ENCODE measurements around the gene SUMF1. TPM values are rescaled to one million over a fixed set of nuclear protein-coding genes. Genes with fewer than 3 reads are reported as not detected.

Gene SUMF1
- total and polyA plus RNA-seq, 4 donors: 13.0 to 34.2 (median 23.5) TPM

GRCh38 chr3:4387210-4388204 is 79.6 kb downstream of the SUMF1 start:
- no peak for DNase-seq (ENCODE audit: low spot score)
- WGBS: 88% methylated on average over 2 of the region's 2 CpGs
- Histone ChIP-seq H3K36me3 (ENCODE audit: control insufficient read depth in 4 of 4, insufficient read depth in 3 of 4, low read depth in 1 of 4, low read length in 3 of 4) (peaks cover 0 to 3% (median 1%) of the 10 kb centered on the region in 4 donors), H3K9ac (ENCODE audit: low read depth in 1 of 2, low read length in 2 of 2) (no peak overlapping the region), H3K4me3 (ENCODE audit: low read depth in 1 of 3, low read length in 3 of 3) (no peak overlapping the region), H3K4me1 (ENCODE audit: control insufficient read depth in 4 of 4, insufficient read depth in 4 of 4, low read length in 3 of 4) (no peaks in the 10 kb centered on the region), H3K27me3 (ENCODE audit: control insufficient read depth in 4 of 4, insufficient read depth in 4 of 4, low read length in 3 of 4) (no peaks in the 10 kb centered on the region), H3K9me3 (ENCODE audit: control insufficient read depth in 4 of 4, low read length in 3 of 4) (no peaks in the 10 kb centered on the region), H3K27ac (ENCODE audit: low read depth in 1 of 2, low read length in 2 of 2) (no peak overlapping the region)
- TF ChIP-seq TAF1 (conservative IDR thresholded peaks at IDR 0.05): no peak
- TF ChIP-seq NR2F2 (IDR thresholded peaks at IDR 0.05): no peak
- no peak for TF ChIP-seq GABPA (IDR thresholded peaks at IDR 0.05 in 1 of 2, conservative IDR thresholded peaks at IDR 0.05 in 1 of 2)
- TF ChIP-seq CTCF (IDR thresholded peaks at IDR 0.05; ENCODE audit: low read depth, low read length, missing input control): no peak
- TF ChIP-seq RXRA (IDR thresholded peaks at IDR 0.05): no peak
- TF ChIP-seq ZBTB33 (IDR thresholded peaks at IDR 0.05): no peak
- no peak for TF ChIP-seq JUND (IDR thresholded peaks at IDR 0.05)
- no peak for TF ChIP-seq FOXA1 (IDR thresholded peaks at IDR 0.05)

GRCh38 chr3:4385201-4385600 is 81.9 kb downstream of the SUMF1 start:
- Histone ChIP-seq H3K27ac (ENCODE audit: low read depth in 1 of 2, low read length in 2 of 2) (no peak overlapping the region), H3K27me3 (ENCODE audit: control insufficient read depth in 4 of 4, insufficient read depth in 4 of 4, low read length in 3 of 4) (no peaks in the 10 kb centered on the region), H3K4me3 (ENCODE audit: low read depth in 1 of 3, low read length in 3 of 3) (no peak overlapping the region), H3K4me1 (ENCODE audit: control insufficient read depth in 4 of 4, insufficient read depth in 4 of 4, low read length in 3 of 4) (no peaks in the 10 kb centered on the region), H3K36me3 (ENCODE audit: control insufficient read depth in 4 of 4, insufficient read depth in 3 of 4, low read depth in 1 of 4, low read length in 3 of 4) (peaks cover 0 to 3% (median 2%) of the 10 kb centered on the region in 4 donors), H3K9me3 (ENCODE audit: control insufficient read depth in 4 of 4, low read length in 3 of 4) (no peaks in the 10 kb centered on the region), H3K9ac (ENCODE audit: low read depth in 1 of 2, low read length in 2 of 2) (no peak overlapping the region)
- DNase-seq (ENCODE audit: low spot score): no peak
- TF ChIP-seq JUND (IDR thresholded peaks at IDR 0.05) (no peak), YY1 (IDR thresholded peaks at IDR 0.05) (no peak), HNF4A (conservative IDR thresholded peaks at IDR 0.05) (no peak), FOXA1 (IDR thresholded peaks at IDR 0.05) (no peak), RAD21 (IDR thresholded peaks at IDR 0.05) (no peak), RXRA (IDR thresholded peaks at IDR 0.05) (no peak), NR2F2 (IDR thresholded peaks at IDR 0.05) (no peak), TAF1 (conservative IDR thresholded peaks at IDR 0.05) (no peak), HNF4G (IDR thresholded peaks at IDR 0.05) (no peak), FOXA2 (IDR thresholded peaks at IDR 0.05) (no peak), SP1 (IDR thresholded peaks at IDR 0.05) (no peak), MAX (IDR thresholded peaks at IDR 0.05) (no peak), REST (IDR thresholded peaks at IDR 0.05) (no peak)
- WGBS: 98% methylated on average over 6 of the region's 6 CpGs
